Activated CD4-positive, alpha-beta T cell treated with anti-CD3 and anti-CD28 coated beads, Interleukin-2, amount 10 ng/mL, durations not matched to agents 24 days and 14 days (primary cell): Measurements from ENCODE around the gene ZBTB4. TPM values are rescaled to one million over a fixed set of nuclear protein-coding genes. Genes with fewer than 3 reads are reported as not detected.

ENCODE experiments used
- DNase-seq: peaks from one replicate; pipeline ENCODE4 v3.0.0; 2022
- H3K27ac Mint-ChIP-seq: one replicate; pipeline ENCODE4 v1.8.0; 2022; ENCODE audit warnings: mild to moderate bottlenecking, mixed read lengths
- H3K27me3 Mint-ChIP-seq: one replicate; pipeline ENCODE4 v1.8.0; 2022; ENCODE audit warnings: mixed read lengths
- H3K36me3 Mint-ChIP-seq: one replicate; pipeline ENCODE4 v1.8.0; 2022; ENCODE audit warnings: low read depth, mild to moderate bottlenecking, mixed read lengths
- H3K4me1 Mint-ChIP-seq: one replicate; pipeline ENCODE4 v1.8.0; 2021; ENCODE audit warnings: mixed read lengths
- H3K4me3 Mint-ChIP-seq: one replicate; pipeline ENCODE4 v1.8.0; 2022; ENCODE audit warnings: mild to moderate bottlenecking, moderate library complexity, mixed read lengths
- H3K9me3 Mint-ChIP-seq: one replicate; pipeline ENCODE4 v1.8.0; 2021; ENCODE audit warnings: mixed read lengths
- intact Hi-C: fragments of 100-400 bp; cut with micrococcal nuclease; formaldehyde crosslinking; loops from one replicate; pipeline ENCODE4 v1.15.1; 2023
- total RNA-seq: library from RNA; stranded (reverse); gene quantifications from 2 replicates; pipeline ENCODE4 v1.2.3, GENCODE V29; 2022

The ZBTB4 gene
- total RNA-seq, 1 donor from 2014 or later: 16.0 TPM

- H3K27ac Mint-ChIP-seq: no peak overlapping the region
Observed at GRCh38 chr17:7425756-7426155, 53.7 kb downstream of the ZBTB4 start.

GRCh38 chr17:7425316-7425715 is 54.1 kb downstream of the ZBTB4 start, which contains the start of gene SPEM2:
Gene SPEM2 (plus strand): TSS chr17:7425616. CDS start chr17:7425689, 73 bp downstream.
- intact Hi-C loops: no loop called here
- H3K27ac Mint-ChIP-seq: no peak within 1 kb of the TSS
- H3K36me3 Mint-ChIP-seq: no peaks in the 10 kb centered on the region
- no peaks in the 10 kb centered on the region for H3K9me3 Mint-ChIP-seq
- DNase-seq: no peak
- no peaks in the 10 kb centered on the region for H3K4me1 Mint-ChIP-seq
- H3K4me3 Mint-ChIP-seq: no peak within 1 kb of the TSS
- no peaks in the 10 kb centered on the region for H3K27me3 Mint-ChIP-seq

More at GRCh38 chr17:7425756-7426155, 53.7 kb downstream of the ZBTB4 start:
- H3K4me1 Mint-ChIP-seq: no peaks in the 10 kb centered on the region
- H3K9me3 Mint-ChIP-seq: no peaks in the 10 kb centered on the region
- DNase-seq: no peak
- H3K36me3 Mint-ChIP-seq: no peaks in the 10 kb centered on the region
- H3K4me3 Mint-ChIP-seq: no peak overlapping the region
- intact Hi-C loops: no loop called here
- no peaks in the 10 kb centered on the region for H3K27me3 Mint-ChIP-seq

DNA sequence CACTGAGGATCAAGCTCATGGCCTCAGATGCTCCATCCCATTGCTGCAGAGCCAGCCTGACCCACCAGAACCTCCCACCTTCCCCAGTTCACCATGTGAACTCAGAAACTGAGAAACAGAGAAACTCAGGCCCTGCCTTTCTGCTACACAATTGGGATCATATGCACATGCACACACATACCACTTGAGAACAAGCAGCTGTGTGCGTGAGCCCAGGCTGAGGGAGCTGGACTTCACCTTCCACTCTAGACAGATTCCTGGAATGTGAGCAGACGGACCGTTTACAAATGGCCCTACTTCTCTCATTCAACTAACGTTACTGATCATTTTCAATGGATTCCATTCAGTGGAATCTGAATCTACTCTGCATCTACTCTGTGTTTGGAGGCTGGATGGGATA is 55.8 kb downstream of the ZBTB4 start:
- H3K27ac Mint-ChIP-seq: no peak overlapping the region
- DNase-seq: no peak
- H3K27me3 Mint-ChIP-seq: no peaks in the 10 kb centered on the region
- no peak overlapping the region for H3K4me3 Mint-ChIP-seq
- H3K9me3 Mint-ChIP-seq: no peaks in the 10 kb centered on the region
- no peaks in the 10 kb centered on the region for H3K4me1 Mint-ChIP-seq
- intact Hi-C loops: no loop called here
- H3K36me3 Mint-ChIP-seq: no peaks in the 10 kb centered on the region

DNA sequence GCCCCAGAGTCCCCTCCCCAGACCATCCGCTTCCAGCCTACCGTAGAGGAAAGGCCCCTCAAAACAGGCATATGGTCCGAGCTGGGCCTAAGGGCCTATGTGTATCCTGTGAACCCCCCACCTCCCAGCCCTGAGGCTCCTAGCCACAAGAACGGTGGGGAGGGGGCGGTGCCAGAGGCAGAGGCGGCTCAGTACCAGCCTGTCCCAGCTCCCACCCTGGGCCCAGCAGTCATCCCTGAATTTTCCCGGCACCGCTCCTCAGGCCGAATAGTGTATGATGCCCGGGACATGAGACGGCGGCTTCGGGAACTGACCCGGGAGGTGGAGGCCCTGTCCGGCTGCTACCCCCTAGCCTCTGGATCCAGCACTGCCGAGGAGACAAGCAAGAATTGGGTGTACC is 58.2 kb downstream of the ZBTB4 start:
- intact Hi-C loops: no loop called here
- no peaks in the 10 kb centered on the region for H3K27me3 Mint-ChIP-seq
- DNase-seq: no peak
- H3K36me3 Mint-ChIP-seq: no peaks in the 10 kb centered on the region
- H3K4me1 Mint-ChIP-seq: no peaks in the 10 kb centered on the region
- no peak overlapping the region for H3K4me3 Mint-ChIP-seq
- H3K27ac Mint-ChIP-seq: no peak overlapping the region
- no peaks in the 10 kb centered on the region for H3K9me3 Mint-ChIP-seq

- DNase-seq: no peak
- H3K27ac Mint-ChIP-seq: no peak within 1 kb of the TSS
- no peaks in the 10 kb centered on the region for H3K4me1 Mint-ChIP-seq
- no peaks in the 10 kb centered on the region for H3K9me3 Mint-ChIP-seq
- intact Hi-C loops: no loop called here
- H3K27me3 Mint-ChIP-seq: no peaks in the 10 kb centered on the region
- no peak within 1 kb of the TSS for H3K4me3 Mint-ChIP-seq
- no peaks in the 10 kb centered on the region for H3K36me3 Mint-ChIP-seq
Observed at GRCh38 chr17:7419819-7420610, 59.4 kb downstream of the ZBTB4 start, which contains the start of gene SPEM1. Gene SPEM1 (plus strand): TSS chr17:7420324. CDS start chr17:7420385, 61 bp downstream.

- no peak overlapping the region for H3K27ac Mint-ChIP-seq
- no peaks in the 10 kb centered on the region for H3K4me1 Mint-ChIP-seq
- no peaks in the 10 kb centered on the region for H3K27me3 Mint-ChIP-seq
- H3K4me3 Mint-ChIP-seq: no peak overlapping the region
- no peaks in the 10 kb centered on the region for H3K9me3 Mint-ChIP-seq
- DNase-seq: no peak
- H3K36me3 Mint-ChIP-seq: no peaks in the 10 kb centered on the region
- intact Hi-C loops: no loop called here
Observed at GRCh38 chr17:7418472-7419152, 60.8 kb downstream of the ZBTB4 start.

DNA sequence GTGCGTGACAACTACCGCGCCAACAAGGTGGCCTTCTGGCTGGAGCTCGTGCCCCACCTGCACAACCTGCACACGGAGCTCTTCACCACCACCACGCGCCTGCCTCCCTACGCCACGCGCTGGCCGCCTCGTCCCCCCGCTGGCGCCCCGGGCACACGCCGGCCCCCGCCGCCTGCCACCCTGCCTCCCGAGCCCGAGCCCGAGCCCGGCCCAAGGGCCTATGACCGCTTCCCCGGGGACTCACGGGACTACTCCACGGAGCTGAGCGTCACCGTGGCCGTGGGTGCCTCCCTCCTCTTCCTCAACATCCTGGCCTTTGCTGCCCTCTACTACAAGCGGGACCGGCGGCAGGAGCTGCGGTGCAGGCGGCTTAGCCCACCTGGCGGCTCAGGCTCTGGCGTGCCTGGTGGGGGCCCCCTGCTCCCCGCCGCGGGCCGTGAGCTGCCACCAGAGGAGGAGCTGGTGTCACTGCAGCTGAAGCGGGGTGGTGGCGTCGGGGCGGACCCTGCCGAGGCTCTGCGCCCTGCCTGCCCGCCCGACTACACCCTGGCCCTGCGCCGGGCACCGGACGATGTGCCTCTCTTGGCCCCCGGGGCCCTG is 62.3 kb downstream of the ZBTB4 start:
- intact Hi-C loops: no loop called here
- Mint-ChIP-seq H3K4me1 (no peaks in the 10 kb centered on the region), H3K27ac (no peak overlapping the region), H3K36me3 (no peaks in the 10 kb centered on the region), H3K4me3 (no peak overlapping the region), H3K27me3 (no peaks in the 10 kb centered on the region), H3K9me3 (no peaks in the 10 kb centered on the region)
- no peak for DNase-seq

DNA sequence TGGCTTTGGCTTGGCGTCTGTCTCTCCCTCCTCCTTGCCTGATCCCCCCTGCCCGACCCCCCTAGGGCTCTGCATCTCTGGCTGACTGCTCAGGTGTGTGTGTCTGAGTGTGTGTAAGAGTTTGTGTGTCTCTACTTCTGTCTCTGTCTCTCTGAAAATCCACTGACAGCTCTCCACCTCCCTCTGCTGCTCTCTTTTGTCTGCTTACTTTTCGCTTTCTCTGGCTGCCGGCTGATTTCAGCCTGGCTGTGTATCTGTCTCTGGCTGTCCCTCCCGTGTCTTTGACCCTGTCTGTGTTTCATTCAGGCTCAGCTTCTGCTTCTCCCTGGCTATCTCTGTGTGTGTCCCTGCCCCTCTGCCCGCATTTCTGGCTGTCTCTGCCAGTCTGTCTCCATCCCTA is 63.1 kb downstream of the ZBTB4 start:
- H3K27ac Mint-ChIP-seq: no peak overlapping the region
- H3K36me3 Mint-ChIP-seq: no peaks in the 10 kb centered on the region
- intact Hi-C loops: no loop called here
- H3K9me3 Mint-ChIP-seq: no peaks in the 10 kb centered on the region
- peak; percentile 66 for DNase-seq
- H3K4me3 Mint-ChIP-seq: no peak overlapping the region
- H3K27me3 Mint-ChIP-seq: no peaks in the 10 kb centered on the region
- H3K4me1 Mint-ChIP-seq: no peaks in the 10 kb centered on the region

- no peaks in the 10 kb centered on the region for H3K36me3 Mint-ChIP-seq
- no peak for DNase-seq
- H3K27ac Mint-ChIP-seq: no peak overlapping the region
- no peaks in the 10 kb centered on the region for H3K4me1 Mint-ChIP-seq
- H3K27me3 Mint-ChIP-seq: no peaks in the 10 kb centered on the region
- H3K9me3 Mint-ChIP-seq: no peaks in the 10 kb centered on the region
- intact Hi-C loops: no loop called here
- no peak overlapping the region for H3K4me3 Mint-ChIP-seq
Observed at GRCh38 chr17:7415784-7416183, 63.6 kb downstream of the ZBTB4 start.

- Mint-ChIP-seq H3K36me3 (no peaks in the 10 kb centered on the region), H3K4me3 (no peak overlapping the region), H3K27ac (no peak overlapping the region), H3K9me3 (no peaks in the 10 kb centered on the region), H3K4me1 (no peaks in the 10 kb centered on the region), H3K27me3 (peaks cover 4% of the 10 kb centered on the region)
- DNase-seq: no peak
- intact Hi-C loops: no loop called here
Observed at GRCh38 chr17:7414837-7415236, 64.6 kb downstream of the ZBTB4 start.

DNA sequence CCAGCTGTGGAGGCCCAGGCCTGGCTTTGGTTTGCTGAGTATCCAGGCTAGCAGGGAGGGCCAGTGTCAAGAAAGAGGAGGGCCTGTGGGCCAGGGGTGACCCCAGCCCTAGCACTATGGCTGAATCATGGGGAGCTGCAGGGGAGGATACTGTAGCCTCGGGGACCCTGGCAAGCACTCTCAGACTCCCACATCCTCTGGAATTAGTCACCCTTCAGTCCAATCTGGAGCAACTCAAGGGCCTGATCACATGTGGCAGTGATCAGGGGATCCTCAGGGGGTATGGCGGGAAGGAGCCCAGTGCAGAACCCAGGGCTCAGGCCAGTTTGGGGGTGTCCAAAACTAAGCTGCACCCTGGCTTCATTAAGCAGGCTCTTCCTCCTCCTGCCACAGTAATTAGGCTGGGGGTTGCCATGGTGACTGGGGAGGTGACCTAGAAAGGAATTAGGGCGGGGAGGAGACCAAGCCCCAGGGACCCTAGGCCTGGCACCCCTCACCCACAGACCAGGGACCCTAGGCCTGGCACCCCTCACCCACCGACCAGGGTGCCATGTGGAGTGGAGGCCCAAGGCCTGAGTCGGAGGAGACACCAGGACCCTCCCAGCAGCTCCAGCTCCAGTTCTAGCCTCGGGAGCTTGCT is 66.0 kb downstream of the ZBTB4 start:
- peaks cover 2% of the 10 kb centered on the region for H3K36me3 Mint-ChIP-seq
- no peaks in the 10 kb centered on the region for H3K4me1 Mint-ChIP-seq
- H3K4me3 Mint-ChIP-seq: no peak overlapping the region
- intact Hi-C loops: no loop called here
- peaks cover 12% of the 10 kb centered on the region for H3K27me3 Mint-ChIP-seq
- no peaks in the 10 kb centered on the region for H3K9me3 Mint-ChIP-seq
- H3K27ac Mint-ChIP-seq: no peak overlapping the region
- no peak for DNase-seq

DNA sequence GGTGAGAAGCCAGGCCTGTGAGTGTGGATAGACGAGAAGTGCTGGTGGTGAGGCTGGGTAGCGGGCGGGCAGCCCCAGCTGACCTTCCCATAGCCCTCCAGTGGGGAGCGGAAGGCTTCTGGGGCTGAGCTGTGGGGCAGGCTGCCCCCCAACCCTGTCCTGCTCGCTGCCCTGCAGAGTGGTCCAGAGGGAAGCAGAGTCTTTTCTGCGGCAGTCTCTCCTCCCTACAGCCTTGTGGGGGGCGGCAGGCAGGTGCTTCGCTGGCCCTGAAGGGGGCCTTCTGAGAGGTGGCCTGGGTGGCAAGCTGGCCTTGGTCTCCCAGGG is 68.0 kb downstream of the ZBTB4 start:
- H3K27me3 Mint-ChIP-seq: peaks cover 21% of the 10 kb centered on the region
- H3K4me1 Mint-ChIP-seq: peaks cover 2% of the 10 kb centered on the region
- peaks cover 2% of the 10 kb centered on the region for H3K36me3 Mint-ChIP-seq
- H3K4me3 Mint-ChIP-seq: no peak overlapping the region
- no peak for DNase-seq
- H3K9me3 Mint-ChIP-seq: no peaks in the 10 kb centered on the region
- no peak overlapping the region for H3K27ac Mint-ChIP-seq
- intact Hi-C loops: no loop called here

GRCh38 chr17:7410634-7411426 is 68.6 kb downstream of the ZBTB4 start:
- no peak for DNase-seq
- intact Hi-C loops: no loop called here
- Mint-ChIP-seq H3K4me1 (peaks cover 6% of the 10 kb centered on the region), H3K9me3 (no peaks in the 10 kb centered on the region), H3K27ac (no peak overlapping the region), H3K4me3 (no peak overlapping the region), H3K36me3 (peaks cover 2% of the 10 kb centered on the region), H3K27me3 (peaks cover 26% of the 10 kb centered on the region)
